GM18867 (cell line): ENCODE measurements around the gene ACOT2.
"Not testable (repeated sequence)": the region's sequence is repeated elsewhere in the genome, so short reads cannot be mapped to it uniquely, and the experiment has no call there.

Experiments
- ATAC-seq: cut with Tn5 transposase; IDR thresholded peaks from one replicate; pipeline ENCODE4 v1.9.1; 2021; ENCODE audit warnings: mild to moderate bottlenecking, moderate library complexity; ENCODE audit not compliant: unreplicated experiment

The ACOT2 gene

DNA sequence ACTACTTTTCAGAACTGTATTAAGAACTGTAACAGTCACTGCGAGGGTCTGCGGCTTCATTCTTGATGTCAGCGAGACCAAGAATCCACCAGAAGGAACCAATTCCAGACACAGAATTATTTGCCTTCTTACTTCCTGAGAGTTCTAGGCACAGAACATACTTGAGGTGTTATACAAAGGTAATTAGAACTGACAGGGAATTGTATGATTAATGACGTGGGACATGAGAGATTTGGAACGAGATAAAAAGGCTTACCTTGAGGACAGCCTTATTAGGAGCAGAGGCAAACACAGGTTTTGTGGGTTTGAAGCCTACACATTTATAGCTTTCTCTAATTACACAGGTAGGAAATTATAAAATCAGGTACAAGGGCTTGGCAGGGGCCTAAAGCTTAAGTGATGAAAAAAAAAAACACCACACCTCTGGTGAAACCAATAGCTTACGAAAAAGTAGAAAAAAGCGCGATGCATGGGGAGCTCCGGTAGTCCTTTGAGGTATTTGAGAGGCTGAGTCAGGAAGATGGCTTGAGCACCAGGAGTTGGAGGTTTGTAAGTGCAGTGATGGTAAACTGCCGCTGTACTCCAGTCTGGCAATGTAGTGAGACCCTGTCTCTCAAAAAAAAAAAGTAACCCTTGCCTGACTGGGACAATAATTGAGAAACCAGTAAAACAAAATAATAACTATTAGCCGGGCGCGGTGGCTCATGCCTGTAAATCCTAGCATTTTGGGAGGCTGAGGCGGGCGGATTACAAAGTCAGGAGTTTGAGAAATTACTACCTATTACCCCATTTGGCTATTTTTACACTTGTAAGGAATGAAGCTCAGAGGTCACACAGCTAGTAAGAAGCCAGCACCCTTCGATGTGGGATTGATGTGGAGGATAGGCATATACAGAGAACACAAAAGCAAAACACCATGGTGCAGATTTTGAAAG, 795 bp upstream of the ACOT2 start:
- ATAC-seq, result no peak

DNA sequence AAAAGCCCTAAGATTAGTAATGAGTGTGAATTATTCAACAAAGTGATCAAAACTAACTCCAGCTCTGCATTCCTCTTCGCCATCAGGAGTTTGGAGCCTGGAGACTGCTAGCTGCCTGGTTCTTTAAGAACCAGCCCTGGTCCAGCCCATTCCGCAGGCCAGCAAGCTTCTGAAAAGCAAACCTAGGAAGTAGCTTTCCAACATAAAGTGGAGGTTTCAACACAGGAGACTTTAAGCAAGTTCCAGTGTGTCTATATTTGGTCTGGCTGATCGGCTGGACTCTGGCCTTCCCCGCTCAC, 178 bp upstream of the ACOT2 start:
- ATAC-seq, result not testable (repeated sequence)

DNA sequence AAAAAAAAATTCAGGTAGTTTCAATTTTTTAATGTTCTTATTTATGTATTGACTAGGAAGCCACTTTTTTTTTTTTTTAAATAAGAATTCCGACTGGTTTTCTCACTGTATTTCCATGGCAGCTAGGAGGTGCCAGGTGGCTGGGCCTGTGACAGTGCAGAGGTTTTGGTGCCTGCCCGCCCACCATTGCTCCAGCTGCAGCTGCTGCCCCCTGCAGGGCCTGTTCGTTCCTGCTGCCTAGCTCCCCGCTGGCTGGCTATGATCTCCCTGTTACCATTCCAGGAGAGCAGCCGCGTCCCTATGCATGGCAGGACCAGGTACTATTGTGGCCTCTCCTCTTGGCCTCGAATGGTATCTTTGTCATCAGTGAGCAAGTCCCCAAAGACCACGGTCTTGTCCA, 1.9 kb downstream of the ACOT2 start:
- ATAC-seq, result peak; percentile 46

DNA sequence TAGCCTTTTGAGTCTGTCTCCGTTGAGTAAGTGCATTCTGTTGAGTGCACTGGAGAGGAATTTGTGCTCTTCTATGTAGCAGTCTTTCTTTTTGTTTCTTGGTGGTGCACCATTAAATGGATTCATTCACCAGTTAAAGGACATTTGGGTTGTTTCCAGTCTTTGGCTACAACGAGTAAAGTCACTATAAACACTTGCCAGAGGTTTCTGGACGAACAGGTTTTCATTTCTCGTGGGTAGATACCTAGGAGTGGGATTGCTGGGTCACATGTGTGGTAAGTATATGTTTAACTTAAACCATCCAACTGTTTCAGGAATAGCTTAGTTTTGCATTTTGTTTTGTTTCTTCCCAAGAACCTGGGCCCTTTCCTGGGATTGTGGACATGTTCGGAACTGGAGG, 4.0 kb downstream of the ACOT2 start:
- not testable (repeated sequence) for ATAC-seq

- not testable (repeated sequence) for ATAC-seq
Measured at GRCh38 chr14:73573740-73574139, 4.7 kb downstream of the ACOT2 start.

DNA sequence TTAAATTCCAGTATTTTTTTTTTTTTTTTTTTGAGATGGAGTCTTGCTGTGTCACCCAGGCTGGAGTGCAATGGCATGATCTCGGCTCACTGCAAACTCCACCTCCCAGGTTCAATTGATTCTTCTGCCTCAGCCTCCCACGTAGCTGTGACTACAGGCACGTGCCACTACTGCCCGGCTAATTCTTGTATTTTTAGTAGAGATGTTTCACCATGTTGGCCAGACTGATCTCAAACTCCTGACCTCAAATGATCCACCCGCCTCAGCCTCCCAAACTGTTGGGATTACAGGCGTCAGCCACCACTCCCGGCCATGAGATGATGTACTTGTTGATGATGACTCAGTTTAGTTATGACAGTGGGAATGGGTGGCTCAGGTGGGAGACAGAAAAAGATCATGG, 5.2 kb downstream of the ACOT2 start:
- ATAC-seq, result not testable (repeated sequence)

DNA sequence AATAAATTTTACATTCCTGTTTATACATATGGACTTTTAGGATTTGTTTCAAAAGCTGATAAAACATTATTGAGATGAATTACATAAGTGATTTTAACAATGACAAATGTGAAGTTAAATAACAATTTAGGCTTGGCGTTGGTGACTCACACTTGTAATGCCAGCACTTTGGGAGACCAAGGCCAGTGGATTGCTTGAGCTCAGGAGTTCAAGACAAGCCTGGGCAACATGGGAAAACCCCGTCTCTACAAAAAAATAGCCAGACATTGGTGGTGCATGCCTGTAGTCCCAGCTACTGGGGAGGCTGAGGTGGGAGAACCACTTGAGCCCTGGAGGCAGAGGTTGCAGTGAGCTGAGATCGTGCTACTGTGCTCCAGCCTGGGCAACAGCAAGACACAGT, 7.4 kb downstream of the ACOT2 start:
- no peak for ATAC-seq

DNA sequence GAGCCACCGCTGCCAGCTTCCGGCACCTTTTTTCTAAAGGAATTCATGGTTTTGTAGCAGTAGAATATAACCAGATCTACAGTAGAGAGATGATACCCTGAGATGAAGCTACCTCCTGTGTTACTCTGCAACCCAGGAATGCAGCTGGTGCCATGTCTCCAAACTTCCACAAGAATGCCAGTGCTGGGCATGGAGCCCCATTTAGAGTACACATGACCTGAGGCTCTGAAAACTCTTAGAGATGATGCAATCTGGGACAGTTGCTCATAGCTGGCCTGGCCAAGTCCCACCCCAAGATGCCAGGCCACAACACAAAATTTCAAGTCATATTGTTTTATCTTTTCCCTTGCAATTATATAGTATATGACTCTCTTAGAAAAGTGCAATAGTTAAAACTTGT, 8.2 kb downstream of the ACOT2 start:
- not testable (repeated sequence) for ATAC-seq

DNA sequence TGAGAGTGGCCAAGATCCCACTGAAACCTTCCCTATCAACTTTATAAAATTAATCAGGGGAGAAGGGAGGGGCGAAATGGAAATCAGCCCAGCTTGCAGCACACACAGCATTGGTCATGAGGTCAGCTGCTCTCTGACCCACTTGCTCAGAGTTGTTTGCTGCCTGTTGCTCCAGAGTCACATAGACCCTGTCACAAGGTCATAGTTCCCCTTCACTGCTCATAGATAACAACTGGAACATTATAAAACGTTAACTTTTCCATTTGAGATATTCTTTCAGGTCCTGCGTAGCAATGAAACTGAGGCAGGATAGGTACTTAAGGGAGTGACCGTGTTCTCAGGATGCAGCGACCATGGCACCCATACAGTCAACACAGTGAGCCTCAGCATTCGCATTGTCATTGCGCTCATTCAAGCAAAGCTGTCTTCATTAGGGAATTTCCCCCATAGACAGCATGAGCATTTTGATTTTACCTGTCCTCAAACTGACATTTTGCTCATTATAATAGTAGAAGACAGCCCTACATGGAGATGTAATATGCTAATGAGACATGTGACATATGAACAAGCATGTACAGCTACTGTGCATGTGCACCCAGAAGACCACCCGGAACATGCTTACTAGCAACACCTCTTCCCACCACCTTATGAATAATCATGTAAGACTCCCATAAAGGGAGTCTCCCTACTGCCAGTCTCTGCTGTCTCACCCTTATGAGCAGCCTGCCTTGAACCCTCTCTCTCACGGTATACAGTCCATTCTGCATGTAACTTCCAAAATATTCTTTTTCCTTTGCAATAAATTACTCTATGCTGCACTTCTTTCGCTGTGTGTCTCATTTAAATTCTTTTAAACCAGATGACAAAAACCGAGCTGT, 13.3 kb downstream of the ACOT2 start:
- not testable (repeated sequence) for ATAC-seq

GRCh38 chr14:73588695-73589094, 19.7 kb downstream of the ACOT2 start:
- ATAC-seq, result no peak

DNA sequence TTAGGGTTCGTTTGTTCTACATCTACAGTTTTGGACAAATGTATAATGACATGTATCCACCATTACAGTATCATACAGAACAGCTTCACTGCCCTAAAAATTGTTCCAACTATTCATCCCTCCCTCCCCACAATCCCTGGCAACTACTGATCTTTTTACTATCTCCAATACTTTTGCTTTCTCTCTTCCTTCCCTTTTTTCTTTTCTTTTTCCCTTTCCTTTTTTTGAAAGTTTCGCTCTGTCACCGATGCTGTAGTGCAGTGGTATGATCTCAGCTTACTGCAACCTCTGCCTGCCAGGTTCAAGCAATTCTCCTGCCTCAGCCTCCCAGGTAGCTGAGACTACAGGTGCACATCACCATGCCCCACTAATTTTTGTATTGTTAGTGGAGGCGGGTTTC, 20.1 kb downstream of the ACOT2 start:
- ATAC-seq, result no peak

DNA sequence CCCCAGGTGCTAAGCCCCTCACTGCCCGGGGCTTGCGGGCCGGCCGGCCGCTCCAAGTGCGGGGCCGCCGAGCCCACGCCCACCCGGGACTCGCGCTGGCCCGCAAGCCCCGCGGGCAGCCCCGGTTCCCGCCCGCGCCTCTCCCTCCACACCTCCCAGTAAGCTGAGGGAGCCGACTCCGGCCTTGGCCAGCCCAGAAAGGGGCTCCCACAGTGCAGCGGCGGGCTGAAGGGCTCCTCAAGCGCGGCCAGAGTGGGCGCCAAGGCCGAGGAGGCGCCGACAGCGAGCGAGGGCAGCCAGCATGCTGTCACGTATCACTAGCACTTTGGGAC, 21.6 kb downstream of the ACOT2 start:
- ATAC-seq, result not testable (repeated sequence)

DNA sequence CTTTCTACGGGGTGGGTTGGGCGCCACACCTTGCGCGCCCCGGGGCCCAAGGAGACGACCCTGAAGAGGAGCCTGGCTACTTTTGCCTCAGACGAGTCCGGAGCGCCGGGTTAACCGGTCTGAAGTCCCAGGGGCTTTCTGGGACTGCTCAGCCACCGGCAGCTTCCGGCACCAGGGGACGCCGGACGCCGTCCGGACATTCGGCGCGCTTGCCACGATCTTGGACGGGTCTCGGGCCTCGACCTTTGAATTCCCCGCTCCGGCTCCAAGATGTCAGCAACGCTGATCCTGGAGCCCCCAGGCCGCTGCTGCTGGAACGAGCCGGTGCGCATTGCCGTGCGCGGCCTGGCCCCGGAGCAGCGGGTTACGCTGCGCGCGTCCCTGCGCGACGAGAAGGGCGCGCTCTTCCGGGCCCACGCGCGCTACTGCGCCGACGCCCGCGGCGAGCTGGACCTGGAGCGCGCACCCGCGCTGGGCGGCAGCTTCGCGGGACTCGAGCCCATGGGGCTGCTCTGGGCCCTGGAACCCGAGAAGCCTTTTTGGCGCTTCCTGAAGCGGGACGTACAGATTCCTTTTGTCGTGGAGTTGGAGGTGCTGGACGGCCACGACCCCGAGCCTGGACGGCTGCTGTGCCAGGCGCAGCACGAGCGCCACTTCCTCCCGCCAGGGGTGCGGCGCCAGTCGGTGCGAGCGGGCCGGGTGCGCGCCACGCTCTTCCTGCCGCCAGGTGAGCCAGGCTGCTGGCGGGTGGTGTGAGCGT, 22.9 kb downstream of the ACOT2 start, which contains the start of gene ACOT4:
Gene ACOT4 (plus strand): TSS at position 184 of the 760 bp plus-strand sequence. CDS start 87 bp downstream, at position 271.
- peak; percentile 59 for ATAC-seq

GRCh38 chr14:73594491-73594890, 25.5 kb downstream of the ACOT2 start:
- ATAC-seq, result no peak

- no peak for ATAC-seq
Measured at GRCh38 chr14:73599499-73599898, 30.5 kb downstream of the ACOT2 start.

DNA sequence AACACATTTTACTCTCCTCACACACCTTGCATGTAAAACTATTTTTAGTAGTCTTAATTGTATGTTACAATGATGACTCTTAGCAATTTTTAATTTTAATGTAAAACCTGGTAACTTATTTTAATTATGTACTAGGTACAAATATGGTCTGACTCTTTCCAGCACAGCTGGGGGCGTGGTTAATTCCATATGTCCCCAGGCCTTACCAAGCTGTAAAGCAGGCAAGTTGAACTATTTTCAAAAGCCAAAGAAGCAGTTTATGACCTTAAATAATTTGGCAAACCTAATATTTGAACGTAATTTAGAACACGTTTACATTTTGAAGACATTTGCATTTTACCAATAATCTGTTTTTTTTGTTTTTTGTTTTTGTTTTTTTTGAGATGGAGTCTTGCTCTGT, 34.0 kb downstream of the ACOT2 start:
- ATAC-seq, result no peak

DNA sequence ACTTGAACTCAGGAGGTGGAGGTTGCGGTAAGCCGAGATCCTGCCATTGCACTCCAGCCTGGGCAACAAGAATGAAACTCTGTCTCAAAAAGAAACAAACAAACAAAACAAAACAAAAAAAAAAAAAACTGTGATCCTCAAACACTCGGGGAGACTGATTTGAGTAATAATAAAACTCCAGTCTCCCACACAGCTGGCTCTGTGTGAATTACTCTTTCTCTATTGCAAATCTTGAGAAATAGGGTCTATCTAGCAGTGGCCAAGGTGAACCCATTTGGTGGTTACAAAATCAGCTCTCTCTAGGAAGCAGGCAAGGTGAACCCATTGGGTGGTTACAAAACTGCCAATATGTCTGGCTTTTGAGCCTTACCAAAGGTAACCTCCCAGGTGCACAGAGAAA, 37.3 kb downstream of the ACOT2 start:
- no peak for ATAC-seq

DNA sequence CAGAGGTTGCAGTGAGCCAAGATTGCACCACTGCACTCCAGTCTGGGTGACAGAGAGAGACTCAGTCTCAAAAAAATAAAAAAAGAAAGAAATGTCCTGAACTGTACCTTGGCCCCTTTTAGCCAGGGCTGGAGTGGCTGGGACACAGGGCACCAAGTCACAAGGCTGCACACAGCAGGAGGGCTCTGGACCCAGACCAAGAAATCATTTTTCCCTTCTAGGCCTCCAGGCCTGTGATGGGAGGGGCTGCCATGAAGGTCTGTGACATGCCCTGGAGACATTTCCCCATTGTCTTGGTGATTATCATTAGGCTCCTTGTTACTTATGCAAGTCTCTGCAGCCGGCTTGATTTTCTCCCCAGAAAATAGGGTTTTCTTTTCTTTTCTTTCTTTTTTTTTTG, 38.2 kb downstream of the ACOT2 start:
- no peak for ATAC-seq

DNA sequence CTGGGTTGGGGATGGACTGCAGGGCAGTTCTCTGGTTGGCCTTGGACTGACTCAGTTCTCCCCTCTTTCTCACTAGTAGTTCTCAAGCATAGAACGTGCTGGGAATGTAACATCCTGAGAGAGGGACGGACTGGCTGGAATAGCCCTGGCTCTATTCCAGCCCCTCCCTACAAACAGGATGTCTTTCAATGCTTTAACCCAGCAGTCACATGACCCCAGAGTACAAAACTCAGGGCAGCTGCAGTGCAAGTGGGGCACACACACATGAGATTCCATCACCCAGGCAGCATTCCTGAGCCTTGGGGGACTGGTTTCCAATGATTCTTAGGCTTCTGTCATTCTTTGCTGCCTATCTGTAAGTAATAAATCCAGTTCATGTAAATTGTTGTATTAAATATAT, 41.7 kb downstream of the ACOT2 start:
- no peak for ATAC-seq

DNA sequence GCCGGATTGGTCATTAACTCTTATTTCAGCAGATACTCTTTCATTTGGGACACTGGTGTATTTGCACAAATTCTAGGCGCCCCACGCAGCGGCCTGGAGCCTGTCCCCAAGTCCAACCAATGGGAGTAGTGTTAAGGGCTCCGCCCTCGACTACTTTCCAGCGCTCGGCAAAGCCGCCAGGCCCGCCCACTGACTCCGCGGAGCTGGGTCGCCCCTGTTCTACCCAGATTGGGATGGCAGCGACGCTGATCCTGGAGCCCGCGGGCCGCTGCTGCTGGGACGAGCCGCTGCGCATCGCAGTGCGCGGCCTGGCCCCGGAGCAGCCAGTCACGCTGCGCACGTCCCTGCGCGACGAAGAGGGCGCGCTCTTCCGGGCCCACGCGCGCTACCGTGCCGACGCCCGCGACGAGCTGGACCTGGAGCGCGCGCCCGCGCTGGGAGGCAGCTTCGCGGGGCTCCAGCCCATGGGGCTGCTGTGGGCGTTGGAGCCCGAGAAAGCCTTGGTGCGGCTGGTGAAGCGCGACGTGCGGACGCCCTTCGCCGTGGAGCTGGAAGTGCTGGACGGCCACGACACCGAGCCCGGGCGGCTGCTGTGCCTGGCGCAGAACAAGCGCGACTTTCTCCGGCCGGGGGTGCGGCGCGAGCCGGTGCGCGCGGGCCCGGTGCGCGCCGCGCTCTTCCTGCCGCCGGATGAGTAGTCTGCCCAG, 43.5 kb downstream of the ACOT2 start, which contains the start of gene ACOT6:
Gene ACOT6 (plus strand): TSS at position 179 of the 707 bp plus-strand sequence. CDS start 55 bp downstream, at position 234.
- ATAC-seq, result peak; percentile 77

- ATAC-seq, result no peak
Measured at GRCh38 chr14:73613046-73613383, 44.0 kb downstream of the ACOT2 start.
